Measurements from ENCODE around the gene SSB. TPM values are rescaled to one million over a fixed set of nuclear protein-coding genes. Genes with fewer than 3 reads are reported as not detected.

The SSB gene
- total and polyA plus RNA-seq, 9 of the 15 experiments (the other 6 are each of a cell fraction or from before 2014, with no cell fraction given): 317 to 849 (median 515) TPM

DNA sequence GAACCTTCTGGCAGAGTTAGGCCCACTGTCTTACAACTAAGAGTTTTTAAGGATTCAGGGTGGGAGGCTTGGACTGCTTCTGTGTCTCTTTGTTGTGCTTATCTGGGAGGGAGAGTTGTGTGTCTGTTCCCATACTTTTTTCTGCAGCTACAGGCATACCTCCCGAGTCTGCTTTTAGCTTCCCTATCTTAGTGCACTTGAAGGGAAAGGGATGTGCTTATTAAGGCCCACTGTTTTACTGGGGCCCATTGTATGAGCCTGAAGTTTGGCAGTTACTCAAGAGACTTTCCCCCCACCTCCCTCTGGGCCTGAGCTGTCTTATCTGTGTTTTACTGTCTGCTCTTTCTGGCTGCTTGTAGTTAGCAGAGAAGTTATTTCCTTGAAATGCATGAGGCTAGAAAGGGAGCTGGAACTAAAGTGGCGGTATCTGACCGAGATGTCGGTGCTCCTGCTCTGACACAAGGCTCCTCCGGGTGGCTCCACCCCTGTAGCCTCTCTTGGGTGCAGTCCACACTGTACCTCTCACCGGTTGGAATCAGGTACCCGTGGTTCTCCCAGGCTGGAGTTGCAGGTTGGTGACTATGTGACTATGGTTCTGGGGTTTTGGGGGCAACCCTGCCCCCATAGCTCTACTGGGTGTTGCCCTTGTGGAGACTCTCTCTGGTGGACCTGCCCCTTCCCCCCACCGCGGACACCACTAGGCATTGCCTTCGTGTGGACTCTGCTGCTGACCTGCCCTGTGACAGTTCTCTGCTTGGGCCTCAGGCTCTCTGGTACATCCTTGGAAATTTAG, 41.5 kb downstream of the SSB start (continued):
- no peak for TF ChIP-seq HNRNPL (IDR thresholded peaks at IDR 0.05; ENCODE audit: low read depth, low read length)
- TF ChIP-seq, protein P1, sequence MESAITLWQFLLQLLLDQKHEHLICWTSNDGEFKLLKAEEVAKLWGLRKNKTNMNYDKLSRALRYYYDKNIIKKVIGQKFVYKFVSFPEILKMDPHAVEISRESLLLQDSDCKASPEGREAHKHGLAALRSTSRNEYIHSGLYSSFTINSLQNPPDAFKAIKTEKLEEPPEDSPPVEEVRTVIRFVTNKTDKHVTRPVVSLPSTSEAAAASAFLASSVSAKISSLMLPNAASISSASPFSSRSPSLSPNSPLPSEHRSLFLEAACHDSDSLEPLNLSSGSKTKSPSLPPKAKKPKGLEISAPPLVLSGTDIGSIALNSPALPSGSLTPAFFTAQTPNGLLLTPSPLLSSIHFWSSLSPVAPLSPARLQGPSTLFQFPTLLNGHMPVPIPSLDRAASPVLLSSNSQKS (CRISPR knock-in tag; IDR thresholded peaks at IDR 0.05): no peak
- TF ChIP-seq, protein P2, sequence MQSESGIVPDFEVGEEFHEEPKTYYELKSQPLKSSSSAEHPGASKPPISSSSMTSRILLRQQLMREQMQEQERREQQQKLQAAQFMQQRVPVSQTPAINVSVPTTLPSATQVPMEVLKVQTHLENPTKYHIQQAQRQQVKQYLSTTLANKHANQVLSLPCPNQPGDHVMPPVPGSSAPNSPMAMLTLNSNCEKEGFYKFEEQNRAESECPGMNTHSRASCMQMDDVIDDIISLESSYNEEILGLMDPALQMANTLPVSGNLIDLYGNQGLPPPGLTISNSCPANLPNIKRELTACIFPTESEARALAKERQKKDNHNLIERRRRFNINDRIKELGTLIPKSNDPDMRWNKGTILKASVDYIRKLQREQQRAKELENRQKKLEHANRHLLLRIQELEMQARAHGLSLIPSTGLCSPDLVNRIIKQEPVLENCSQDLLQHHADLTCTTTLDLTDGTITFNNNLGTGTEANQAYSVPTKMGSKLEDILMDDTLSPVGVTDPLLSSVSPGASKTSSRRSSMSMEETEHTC (IDR thresholded peaks at IDR 0.05): no peak
- TF ChIP-seq RCOR1 (IDR thresholded peaks at IDR 0.05; ENCODE audit: borderline replicate concordance in 1 of 2, low read depth in 2 of 2, low read length in 2 of 2): peak; percentile 36 to 83; a peak in 3 of 4 replicates
- TF ChIP-seq, protein P3, sequence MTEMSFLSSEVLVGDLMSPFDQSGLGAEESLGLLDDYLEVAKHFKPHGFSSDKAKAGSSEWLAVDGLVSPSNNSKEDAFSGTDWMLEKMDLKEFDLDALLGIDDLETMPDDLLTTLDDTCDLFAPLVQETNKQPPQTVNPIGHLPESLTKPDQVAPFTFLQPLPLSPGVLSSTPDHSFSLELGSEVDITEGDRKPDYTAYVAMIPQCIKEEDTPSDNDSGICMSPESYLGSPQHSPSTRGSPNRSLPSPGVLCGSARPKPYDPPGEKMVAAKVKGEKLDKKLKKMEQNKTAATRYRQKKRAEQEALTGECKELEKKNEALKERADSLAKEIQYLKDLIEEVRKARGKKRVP (CRISPR knock-in tag; IDR thresholded peaks at IDR 0.05): no peak
- no peak for TF ChIP-seq TCF7L2 (IDR thresholded peaks at IDR 0.05; ENCODE audit: low read depth, low read length)
- TF ChIP-seq, protein P4, sequence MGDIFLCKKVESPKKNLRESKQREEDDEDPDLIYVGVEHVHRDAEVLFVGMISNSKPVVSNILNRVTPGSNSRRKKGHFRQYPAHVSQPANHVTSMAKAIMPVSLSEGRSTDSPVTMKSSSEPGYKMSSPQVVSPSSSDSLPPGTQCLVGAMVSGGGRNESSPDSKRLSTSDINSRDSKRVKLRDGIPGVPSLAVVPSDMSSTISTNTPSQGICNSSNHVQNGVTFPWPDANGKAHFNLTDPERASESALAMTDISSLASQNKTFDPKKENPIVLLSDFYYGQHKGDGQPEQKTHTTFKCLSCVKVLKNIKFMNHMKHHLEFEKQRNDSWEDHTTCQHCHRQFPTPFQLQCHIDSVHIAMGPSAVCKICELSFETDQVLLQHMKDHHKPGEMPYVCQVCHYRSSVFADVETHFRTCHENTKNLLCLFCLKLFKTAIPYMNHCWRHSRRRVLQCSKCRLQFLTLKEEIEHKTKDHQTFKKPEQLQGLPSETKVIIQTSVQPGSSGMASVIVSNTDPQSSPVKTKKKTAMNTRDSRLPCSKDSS (IDR thresholded peaks at IDR 0.05; ENCODE audit: low read depth, partially characterized antibody): no peak
- no peak for TF ChIP-seq IFI16 (CRISPR knock-in tag; IDR thresholded peaks at IDR 0.05)
- TF ChIP-seq, protein P5, sequence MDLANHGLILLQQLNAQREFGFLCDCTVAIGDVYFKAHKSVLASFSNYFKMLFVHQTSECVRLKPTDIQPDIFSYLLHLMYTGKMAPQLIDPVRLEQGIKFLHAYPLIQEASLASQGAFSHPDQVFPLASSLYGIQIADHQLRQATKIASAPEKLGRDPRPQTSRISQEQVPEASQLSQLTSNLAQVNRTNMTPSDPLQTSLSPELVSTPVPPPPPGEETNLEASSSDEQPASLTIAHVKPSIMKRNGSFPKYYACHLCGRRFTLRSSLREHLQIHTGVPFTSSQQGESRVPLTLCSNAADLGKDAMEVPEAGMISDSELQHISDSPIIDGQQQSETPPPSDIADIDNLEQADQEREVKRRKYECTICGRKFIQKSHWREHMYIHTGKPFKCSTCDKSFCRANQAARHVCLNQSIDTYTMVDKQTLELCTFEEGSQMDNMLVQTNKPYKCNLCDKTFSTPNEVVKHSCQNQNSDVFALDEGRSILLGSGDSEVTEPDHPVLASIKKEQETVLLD (IDR thresholded peaks at IDR 0.05): peak; percentile 38
- TF ChIP-seq ZNF764 (CRISPR knock-in tag; IDR thresholded peaks at IDR 0.05; ENCODE audit: low read depth): no peak
